Right lung (tissue), 5 donors: Measurements from ENCODE around the gene ADGRD1. TPM values are rescaled to one million over a fixed set of nuclear protein-coding genes. Genes with fewer than 3 reads are reported as not detected.

Source experiments
- polyA plus RNA-seq, 5 donors: library from polyadenylated mRNA; unstranded; fragments of 120-200 nt; gene quantifications; one replicate each; pipeline versions ENCODE4 v1.2.1 to v1.2.3, GENCODE V29; 2013; ENCODE audit warnings: inconsistent platforms in 1 of 5, low replicate concordance in 1 of 5; ENCODE audit not compliant: insufficient read length in 5 of 5, insufficient read depth in 1 of 5

Gene ADGRD1
- polyA plus RNA-seq, 5 donors: 24.2 to 42.1 (median 29.2) TPM

Other genes starting within 250 kb of the ADGRD1 start
- gene RIMBP2, start 237.6 kb upstream of the ADGRD1 start, polyA plus RNA-seq: 10 to 100 TPM; 10.6 to 18.9 (median 16.1) TPM
- gene STX2, start 114.7 kb upstream of the ADGRD1 start, polyA plus RNA-seq: 10 to 100 TPM; 26.1 to 39.3 (median 32.0) TPM
- 100 to 1,000 TPM; 515 to 688 (median 571) TPM for gene RAN, start 81.8 kb upstream of the ADGRD1 start, polyA plus RNA-seq